Hematopoietic multipotent progenitor cell treated with erythropoietin and hydrocortisone succinate and interleukin-3 and kit ligand, for 17 days (in vitro differentiated cells): ENCODE measurements around the gene ATP13A3.

Experiments used
- DNase-seq: peaks from one replicate; pipeline ENCODE4 v3.0.0-alpha.2; 2015; ENCODE audit warnings: low spot score

Gene ATP13A3

GRCh38 chr3:194392576-194392975, 94.2 kb downstream of the ATP13A3 start:
- no peak for DNase-seq

GRCh38 chr3:194390835-194391234, 96.0 kb downstream of the ATP13A3 start:
- no peak for DNase-seq

GRCh38 chr3:194389269-194389668, 97.5 kb downstream of the ATP13A3 start:
- DNase-seq = no peak

DNA sequence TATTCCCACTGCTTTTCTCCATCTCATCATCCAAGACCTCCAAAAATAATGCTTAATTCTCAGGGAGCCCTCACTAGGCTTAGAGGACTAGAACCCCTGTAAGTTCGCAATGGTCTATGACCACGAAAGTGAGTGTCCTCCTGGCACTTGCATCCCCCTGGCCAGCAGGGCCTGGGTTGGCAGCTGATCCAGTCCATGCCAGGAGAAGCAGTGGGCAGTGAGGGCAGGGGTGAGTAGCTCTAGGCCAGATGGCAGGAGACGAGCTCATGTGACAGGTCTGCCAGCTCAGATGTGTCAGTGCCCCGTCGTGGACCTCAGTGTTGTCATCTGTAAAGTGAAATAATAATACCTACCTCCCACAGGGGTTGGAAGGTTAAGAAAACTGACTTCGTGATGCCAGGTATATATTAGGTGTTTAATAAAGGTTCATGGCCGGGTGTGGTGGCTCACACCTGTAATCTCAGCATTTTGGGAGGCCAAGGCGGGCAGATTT, 98.8 kb downstream of the ATP13A3 start:
- no peak for DNase-seq

DNA sequence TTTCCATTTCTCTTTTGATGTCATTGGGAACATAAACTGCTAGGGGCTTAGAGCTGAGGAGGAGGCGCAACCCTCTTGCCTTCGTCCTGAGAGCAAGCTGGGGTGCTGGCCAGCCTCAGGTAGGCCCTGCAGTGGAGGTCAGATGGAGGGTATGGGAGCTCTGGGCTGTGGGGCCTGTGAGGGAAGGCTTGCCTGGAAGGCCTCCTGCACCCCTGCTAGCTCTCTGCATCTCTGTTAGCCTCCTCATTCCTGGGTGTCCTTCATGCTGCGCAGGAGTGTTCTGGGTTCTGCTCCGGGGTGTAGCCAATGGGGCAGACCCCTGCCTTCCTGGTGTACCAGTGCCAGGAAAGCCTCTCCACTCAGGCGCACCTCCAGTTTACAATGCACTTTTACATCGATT, 99.5 kb downstream of the ATP13A3 start:
- no peak for DNase-seq

DNA sequence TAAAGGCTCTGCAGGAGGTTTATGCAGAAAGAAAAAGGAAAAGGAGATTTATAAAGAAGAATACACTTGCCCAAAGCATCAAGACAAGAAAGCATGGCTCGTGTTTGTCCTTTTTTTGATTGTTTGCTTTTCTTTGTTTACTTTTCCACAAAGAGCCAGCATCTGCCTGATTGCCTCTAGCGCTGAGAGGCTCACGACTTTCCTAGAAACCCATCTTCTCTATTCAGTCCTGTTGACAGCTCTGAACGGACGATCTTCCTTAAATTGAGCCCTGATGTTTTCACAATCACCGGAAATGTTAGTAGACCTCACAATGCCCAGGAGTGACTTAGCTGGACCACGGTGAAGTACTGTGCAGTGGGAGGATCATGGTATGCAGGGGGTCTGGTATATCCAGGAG, 100.2 kb downstream of the ATP13A3 start:
- DNase-seq = no peak

GRCh38 chr3:194386066-194386465, 100.7 kb downstream of the ATP13A3 start:
- no peak for DNase-seq

- DNase-seq = no peak
Measured at GRCh38 chr3:194384569-194385001, 102.2 kb downstream of the ATP13A3 start.

DNA sequence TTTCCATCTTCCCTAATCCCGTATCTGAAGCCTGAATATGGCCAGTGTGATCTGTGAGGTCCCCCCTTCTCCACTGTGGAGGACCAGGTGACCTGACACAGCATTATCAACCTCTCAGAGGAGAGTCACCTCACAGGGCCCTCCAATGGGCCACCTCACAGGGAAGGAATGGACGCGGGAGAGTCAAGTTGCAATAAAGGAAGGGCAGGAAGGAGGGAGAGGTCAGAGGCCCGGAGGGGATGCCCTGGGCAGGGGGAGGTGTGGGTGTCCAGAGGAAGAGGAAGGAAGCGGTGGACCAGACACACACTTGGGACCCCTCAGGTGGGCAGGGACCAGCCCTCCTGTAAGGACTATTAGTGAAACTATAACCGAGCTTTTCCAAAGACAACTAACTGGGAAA, 102.6 kb downstream of the ATP13A3 start:
- no peak for DNase-seq

DNA sequence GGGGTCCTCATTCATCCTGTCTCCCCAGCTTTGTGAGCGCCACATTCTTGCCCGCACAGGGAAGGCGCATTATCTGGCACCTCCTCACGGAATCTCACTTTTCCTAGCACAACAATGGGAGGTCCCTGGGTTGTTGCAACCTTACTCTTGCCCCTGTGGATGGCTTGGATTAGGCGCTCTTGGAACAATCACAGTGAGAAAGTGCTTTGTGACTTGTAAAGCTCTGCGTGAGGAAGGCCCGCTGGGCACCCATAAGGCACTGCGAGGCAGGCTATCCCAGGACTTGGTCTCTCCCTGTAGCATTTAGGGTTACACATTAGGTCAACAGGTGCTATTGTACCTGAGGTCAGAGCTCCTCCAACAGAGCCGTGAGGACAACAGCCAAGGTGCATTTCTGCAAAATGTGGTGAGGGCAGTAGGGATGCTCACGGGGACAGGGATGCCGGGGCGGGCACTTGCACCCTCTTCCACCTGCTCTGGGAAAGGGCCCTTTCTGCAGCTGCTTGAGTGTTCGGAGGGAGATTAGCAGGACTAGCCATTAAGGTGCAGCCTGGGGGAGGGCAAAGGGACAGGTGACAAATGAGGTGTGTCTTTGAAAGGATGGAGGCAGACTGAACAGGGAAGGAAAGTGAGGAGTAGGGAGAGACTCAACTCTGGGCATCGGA, 103.4 kb downstream of the ATP13A3 start:
- DNase-seq = no peak

DNA sequence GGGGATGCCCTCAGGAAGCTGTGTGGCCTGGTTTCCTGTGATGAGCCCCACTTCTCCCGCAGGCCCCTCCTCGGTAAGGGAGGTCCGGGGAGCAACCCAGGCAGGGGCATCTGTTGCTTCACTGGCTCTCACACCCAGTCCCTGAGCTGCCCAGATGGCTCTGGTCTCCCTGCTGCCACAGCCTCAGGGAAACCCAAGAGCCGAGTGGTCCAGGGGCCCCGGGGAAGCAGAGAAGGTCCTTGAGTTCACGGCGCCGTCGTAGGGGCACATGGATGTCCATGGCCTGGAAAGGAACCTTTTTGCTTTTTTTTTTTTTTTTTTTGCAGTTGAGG, 103.9 kb downstream of the ATP13A3 start:
- DNase-seq = no peak

DNA sequence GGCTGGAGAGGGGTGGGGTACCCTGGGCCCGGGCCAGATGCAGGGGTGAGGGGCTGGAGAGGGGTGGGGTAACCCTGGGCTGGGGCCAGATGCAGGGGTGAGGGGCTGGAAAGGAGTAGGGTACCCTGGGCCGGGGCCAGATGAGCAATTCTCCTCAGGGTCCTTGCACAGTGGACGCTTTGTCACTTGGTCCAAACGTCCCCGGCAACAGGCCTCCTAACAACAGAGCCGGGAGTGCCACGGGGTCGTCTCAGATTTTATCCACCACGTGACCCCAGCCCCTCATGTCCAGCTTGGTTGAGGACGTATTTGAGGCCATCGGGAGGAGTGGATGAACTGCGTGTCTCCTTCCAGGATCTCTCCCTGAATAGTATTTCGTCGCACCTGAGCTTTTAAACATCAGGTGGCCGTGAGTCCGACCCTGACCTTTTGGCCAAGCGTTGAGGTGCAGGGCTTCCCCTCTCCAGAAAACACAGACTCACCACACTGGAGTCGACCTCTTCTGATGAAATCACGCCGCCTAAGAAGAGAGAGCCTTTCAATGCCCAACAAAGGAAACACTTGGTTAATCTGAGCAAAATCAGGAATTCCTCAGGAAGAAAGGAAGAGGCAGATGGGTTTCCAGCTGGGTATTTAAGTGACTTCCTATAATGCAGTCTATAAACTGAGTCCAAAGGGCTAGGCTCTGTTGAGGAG, 104.5 kb downstream of the ATP13A3 start:
- DNase-seq = no peak

GRCh38 chr3:194381460-194381875, 105.3 kb downstream of the ATP13A3 start:
- DNase-seq = no peak

DNA sequence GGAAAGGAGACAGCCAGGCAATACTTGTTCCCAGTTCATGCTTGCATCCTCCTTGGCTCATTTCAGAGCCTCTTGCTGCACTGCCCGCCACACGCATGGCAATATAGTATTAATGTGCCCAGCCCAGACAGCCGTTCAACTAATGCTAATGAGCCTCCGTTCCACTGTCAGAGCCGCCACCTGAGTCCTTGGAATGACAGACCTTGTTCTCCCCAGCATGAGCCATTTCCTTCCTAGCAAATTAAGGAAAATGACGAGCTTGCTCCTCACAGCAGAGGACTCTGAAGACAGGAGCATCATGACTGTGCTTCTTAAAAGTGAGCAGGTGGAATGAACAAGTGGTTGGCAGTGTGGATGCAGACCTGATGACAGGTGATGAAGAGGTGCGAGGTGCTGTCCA, 106.5 kb downstream of the ATP13A3 start:
- no peak for DNase-seq

- no peak for DNase-seq
Measured at GRCh38 chr3:194379651-194380050, 107.2 kb downstream of the ATP13A3 start.

- DNase-seq = no peak
Measured at GRCh38 chr3:194379231-194379630, 107.6 kb downstream of the ATP13A3 start.

GRCh38 chr3:194377708-194378107, 109.1 kb downstream of the ATP13A3 start:
- no peak for DNase-seq

- DNase-seq = no peak
Measured at GRCh38 chr3:194376241-194376560, 110.6 kb downstream of the ATP13A3 start.

DNA sequence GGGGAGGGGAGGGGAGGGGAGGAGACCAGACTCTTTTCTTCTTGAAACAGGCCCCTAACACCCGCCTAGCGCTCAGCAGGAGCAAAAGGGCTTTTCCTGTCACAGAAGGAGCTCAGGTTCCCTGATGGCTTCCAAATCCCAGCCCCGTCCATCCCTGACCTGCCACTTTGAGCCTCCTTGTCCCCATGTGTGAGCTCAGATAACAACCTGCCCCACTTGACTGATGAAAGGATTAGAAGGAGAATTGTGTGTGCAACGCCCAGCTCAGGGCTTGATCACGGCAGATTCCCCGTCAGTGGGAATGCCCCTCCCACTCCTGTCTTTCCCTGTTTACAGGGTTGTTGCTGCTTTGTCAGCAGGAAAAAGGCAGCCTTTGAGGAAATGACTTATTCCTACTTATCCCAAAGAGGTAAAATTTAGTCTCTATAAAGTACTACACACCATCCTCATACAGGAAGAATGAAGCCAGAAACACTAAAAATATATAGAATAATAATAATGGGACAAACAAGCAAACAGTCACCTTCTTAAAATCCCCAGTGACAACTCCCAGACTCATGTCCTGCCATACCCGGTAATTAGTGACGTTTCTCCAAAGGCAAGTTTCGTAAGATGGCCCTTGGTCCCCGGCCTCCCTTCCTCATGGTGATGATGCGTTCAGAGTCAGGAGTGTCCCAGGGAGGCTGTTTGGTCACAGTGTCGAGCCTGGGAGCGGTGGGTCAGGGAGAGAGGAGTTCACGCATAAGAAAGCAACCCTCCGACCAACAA, 111.1 kb downstream of the ATP13A3 start:
- no peak for DNase-seq

DNA sequence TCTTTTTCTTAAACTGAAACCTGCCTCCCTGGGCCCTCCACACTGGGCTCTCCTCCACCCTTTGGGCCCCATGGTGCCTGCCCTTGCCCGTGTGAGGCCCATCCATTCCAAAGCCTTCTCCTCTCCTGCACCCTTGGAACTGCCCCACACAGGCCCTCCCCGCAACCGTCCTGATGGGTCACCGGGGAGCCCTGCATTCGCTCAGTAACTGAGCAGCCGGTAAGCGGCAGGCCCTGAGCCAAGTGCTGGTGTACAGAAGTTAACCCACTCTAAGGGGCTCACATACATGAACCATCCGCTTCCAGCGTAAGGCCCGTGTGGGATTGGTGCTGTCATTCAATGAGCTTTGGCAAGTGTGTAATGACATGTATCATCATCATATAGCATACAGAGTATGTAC, 111.9 kb downstream of the ATP13A3 start:
- DNase-seq = no peak

DNA sequence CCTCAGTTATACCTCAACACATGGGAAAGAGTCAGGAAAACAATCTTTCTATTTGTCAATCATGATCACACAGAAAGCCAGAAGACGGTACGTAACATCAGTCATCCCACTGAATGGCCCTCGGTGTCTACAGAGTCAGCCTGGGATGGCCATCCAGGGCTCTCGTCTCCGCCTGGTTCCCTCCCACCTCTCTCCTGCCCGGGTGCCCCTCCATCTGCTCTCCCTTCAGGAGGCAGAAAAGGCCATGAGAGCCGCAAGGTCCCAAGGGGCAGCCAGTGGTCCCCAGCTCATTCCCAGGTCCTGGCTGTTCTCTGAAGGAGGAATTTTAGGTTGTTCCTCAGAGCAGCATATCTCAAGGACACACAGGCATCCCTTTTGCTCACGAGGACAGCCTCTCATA, 112.9 kb downstream of the ATP13A3 start:
- no peak for DNase-seq

- DNase-seq = no peak
Measured at GRCh38 chr3:194373028-194373427, 113.8 kb downstream of the ATP13A3 start.

DNA sequence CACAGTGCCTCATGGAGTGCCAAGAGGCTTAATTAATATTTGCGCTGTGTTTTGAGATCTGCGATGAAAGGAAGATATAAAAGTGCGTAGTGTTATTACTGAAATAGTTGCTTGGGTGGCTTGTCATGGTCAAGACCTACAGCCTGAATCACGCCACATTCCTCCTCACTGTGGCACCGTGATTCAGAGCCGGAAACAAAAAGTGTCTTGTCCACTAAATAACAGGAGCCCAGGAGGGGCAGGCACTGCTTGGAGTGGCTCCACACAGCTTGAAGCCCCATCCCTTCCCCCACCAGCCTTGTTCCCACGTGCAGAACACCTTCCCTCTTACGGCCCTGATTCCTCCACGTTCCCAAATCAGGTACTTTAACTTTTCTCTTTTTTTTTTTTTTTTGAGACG, 116.0 kb downstream of the ATP13A3 start:
- no peak for DNase-seq
